Hepatocyte (in vitro differentiated cells): Measurements from ENCODE around the gene SERPINA10. TPM values are rescaled to one million over a fixed set of nuclear protein-coding genes. Genes with fewer than 3 reads are reported as not detected.

Experiments
- DNase-seq: peaks from one replicate; pipeline ENCODE4 v3.0.0-alpha.2; 2016; ENCODE audit warnings: low spot score
- H2AFZ ChIP-seq: fragments of 200-600 bp; sonication (generic); 2 replicates; pipeline ENCODE4 v1.6.0; 2016; ENCODE audit warnings: antibody characterized with exemption, mild to moderate bottlenecking
- H3K27ac ChIP-seq: fragments of 200-600 bp; sonication (generic); 2 replicates; pipeline ENCODE4 v1.5.1; 2016; ENCODE audit warnings: mild to moderate bottlenecking
- H3K27me3 ChIP-seq: fragments of 200-600 bp; sonication (generic); 2 replicates; pipeline ENCODE4 v1.6.1; 2016
- H3K36me3 ChIP-seq: fragments of 200-600 bp; sonication (generic); replicated peaks from 2 replicates; pipeline ENCODE4 v1.5.1; 2016; ENCODE audit warnings: low read depth; ENCODE audit not compliant: insufficient read depth
- H3K4me1 ChIP-seq: fragments of 200-600 bp; sonication (generic); 2 replicates; pipeline ENCODE4 v1.5.1; 2016; ENCODE audit warnings: mild to moderate bottlenecking, moderate library complexity; ENCODE audit not compliant: insufficient read depth
- H3K4me2 ChIP-seq: fragments of 200-600 bp; sonication (generic); 2 replicates; pipeline ENCODE4 v1.6.0; 2016
- H3K4me3 ChIP-seq: fragments of 200-600 bp; sonication (generic); 2 replicates; pipeline ENCODE4 v1.5.1; 2016; ENCODE audit warnings: mild to moderate bottlenecking
- H3K79me2 ChIP-seq: fragments of 200-600 bp; sonication (generic); 2 replicates; pipeline ENCODE4 v1.6.0; 2017; ENCODE audit warnings: mild to moderate bottlenecking
- H3K9me2 ChIP-seq: fragments of 200-600 bp; sonication (generic); replicated peaks from 2 replicates; pipeline ENCODE4 v1.6.0; 2017; ENCODE audit warnings: mild to moderate bottlenecking; ENCODE audit not compliant: insufficient read depth
- H3K9me3 ChIP-seq: fragments of 200-600 bp; sonication (generic); 2 replicates; pipeline ENCODE4 v1.5.1; 2016; ENCODE audit warnings: low read depth, mild to moderate bottlenecking
- H4K20me1 ChIP-seq: fragments of 200-600 bp; sonication (generic); 2 replicates; pipeline ENCODE4 v1.6.0; 2016; ENCODE audit warnings: mild to moderate bottlenecking; ENCODE audit not compliant: insufficient read depth, poor library complexity, severe bottlenecking
- EZH2 ChIP-seq: fragments of 200-600 bp; sonication (generic); IDR thresholded peaks from 2 replicates; pipeline ENCODE4 v1.6.1; 2016; ENCODE audit warnings: antibody characterized with exemption, mild to moderate bottlenecking, borderline replicate concordance
- EZH2phosphoT487 ChIP-seq: fragments of 200-600 bp; sonication (generic); IDR thresholded peaks from one replicate; pipeline ENCODE4 v1.6.1; 2018; ENCODE audit warnings: antibody characterized with exemption, mild to moderate bottlenecking, low read depth, moderate library complexity; ENCODE audit not compliant: unreplicated experiment, severe bottlenecking
- WGBS: methylation state at CpG from one replicate; pipeline ENCODE4 v1.1.6; 2016; ENCODE audit warnings: low lambda C conversion rate; ENCODE audit errors: missing lambda C conversion rate; 5-methylcytosine and 5-hydroxymethylcytosine counted together
- polyA plus RNA-seq: library from polyadenylated mRNA; unstranded; fragments of >200 nt; fragmentation: Nextera tagmentation; extraction: Ambion mirVana; gene quantifications from 2 replicates; pipeline ENCODE4 v1.2.1, GENCODE V29; 2016
- total RNA-seq: library from RNA; depleted of rRNA; stranded (reverse); fragments of >200 nt; gene quantifications from 2 replicates; pipeline ENCODE4 v1.2.3, GENCODE V29; 2014
- TF ChIP-seq, protein P1 (sequence below): fragments of 200-600 bp; sonication (generic); IDR thresholded peaks from 2 replicates; pipeline ENCODE4 v1.5.1; 2016; ENCODE audit warnings: antibody characterized with exemption, mild to moderate bottlenecking; ENCODE audit not compliant: poor library complexity

The SERPINA10 gene
- total and polyA plus RNA-seq, 2 experiments from 2014 or later: 10.5 to 23.0 TPM

DNA sequence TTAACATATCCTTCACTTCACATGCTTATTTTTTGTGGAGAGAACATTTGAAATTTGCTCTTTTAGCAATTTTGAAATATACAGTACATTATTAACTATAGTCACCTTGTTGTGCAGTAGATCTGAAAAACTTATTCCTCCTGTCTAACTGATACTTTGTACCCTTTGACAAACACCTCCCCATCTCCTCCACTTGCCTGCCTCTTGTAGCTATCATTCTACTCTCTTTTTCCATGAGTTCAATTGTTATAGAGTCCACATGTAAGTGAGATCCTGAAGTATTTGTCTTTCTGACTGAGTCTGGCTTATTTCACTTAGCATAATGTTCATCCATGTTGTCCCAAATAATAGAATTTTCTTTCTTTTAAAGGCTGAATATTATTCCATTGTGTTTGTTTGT is 39.5 kb upstream of the SERPINA10 start:
- H3K27me3 ChIP-seq: no peaks in the 10 kb centered on the region
- H2AFZ ChIP-seq: no peak overlapping the region
- TF ChIP-seq, protein P1, sequence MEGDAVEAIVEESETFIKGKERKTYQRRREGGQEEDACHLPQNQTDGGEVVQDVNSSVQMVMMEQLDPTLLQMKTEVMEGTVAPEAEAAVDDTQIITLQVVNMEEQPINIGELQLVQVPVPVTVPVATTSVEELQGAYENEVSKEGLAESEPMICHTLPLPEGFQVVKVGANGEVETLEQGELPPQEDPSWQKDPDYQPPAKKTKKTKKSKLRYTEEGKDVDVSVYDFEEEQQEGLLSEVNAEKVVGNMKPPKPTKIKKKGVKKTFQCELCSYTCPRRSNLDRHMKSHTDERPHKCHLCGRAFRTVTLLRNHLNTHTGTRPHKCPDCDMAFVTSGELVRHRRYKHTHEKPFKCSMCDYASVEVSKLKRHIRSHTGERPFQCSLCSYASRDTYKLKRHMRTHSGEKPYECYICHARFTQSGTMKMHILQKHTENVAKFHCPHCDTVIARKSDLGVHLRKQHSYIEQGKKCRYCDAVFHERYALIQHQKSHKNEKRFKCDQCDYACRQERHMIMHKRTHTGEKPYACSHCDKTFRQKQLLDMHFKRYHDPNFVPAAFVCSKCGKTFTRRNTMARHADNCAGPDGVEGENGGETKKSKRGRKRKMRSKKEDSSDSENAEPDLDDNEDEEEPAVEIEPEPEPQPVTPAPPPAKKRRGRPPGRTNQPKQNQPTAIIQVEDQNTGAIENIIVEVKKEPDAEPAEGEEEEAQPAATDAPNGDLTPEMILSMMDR: no peak
- no peak for TF ChIP-seq EZH2
- no peak for TF ChIP-seq EZH2phosphoT487
- H4K20me1 ChIP-seq: no peaks in the 10 kb centered on the region
- no peak overlapping the region for H3K4me3 ChIP-seq
- H3K4me2 ChIP-seq: no peak overlapping the region
- H3K27ac ChIP-seq: no peak overlapping the region
- no peaks in the 10 kb centered on the region for H3K4me1 ChIP-seq
- H3K36me3 ChIP-seq: no peaks in the 10 kb centered on the region
- no peaks in the 10 kb centered on the region for H3K9me2 ChIP-seq
- H3K79me2 ChIP-seq: no peaks in the 10 kb centered on the region
- H3K9me3 ChIP-seq: no peaks in the 10 kb centered on the region
- no peak for DNase-seq

DNA sequence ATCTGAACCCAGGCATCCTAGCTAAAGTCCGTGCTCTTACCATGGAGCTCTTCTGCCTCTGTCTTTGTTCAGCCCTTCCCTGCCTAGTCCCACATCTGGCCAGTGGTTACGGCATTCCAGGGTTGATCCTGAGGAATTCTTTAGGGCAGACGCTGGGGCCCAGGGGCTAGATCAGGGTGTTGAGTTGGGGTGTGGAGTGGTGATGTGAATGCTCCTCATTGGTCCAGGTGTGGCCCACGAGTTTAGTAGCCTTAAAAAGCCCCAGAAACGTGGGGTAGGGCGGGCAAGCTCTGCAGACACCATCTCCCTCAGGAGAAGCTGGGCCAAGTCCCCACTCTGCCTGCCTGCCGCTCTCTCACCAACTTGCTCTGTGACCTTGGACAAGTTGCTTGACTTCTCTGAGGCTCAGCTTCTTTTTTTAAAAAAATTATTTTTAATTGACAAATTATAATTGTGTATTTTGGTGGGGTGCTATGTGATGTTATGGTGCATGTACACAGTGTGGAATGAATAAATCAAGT is 39.1 kb upstream of the SERPINA10 start:
- WGBS: 72% methylated on average over 7 of the region's 7 CpGs
- Histone ChIP-seq H3K4me1 (no peaks in the 10 kb centered on the region), H3K27ac (no peak overlapping the region), H3K4me2 (no peak overlapping the region), H3K4me3 (no peak overlapping the region), H3K9me3 (no peaks in the 10 kb centered on the region), H3K79me2 (no peaks in the 10 kb centered on the region), H3K9me2 (no peaks in the 10 kb centered on the region), H3K27me3 (no peaks in the 10 kb centered on the region), H2AFZ (no peak overlapping the region), H3K36me3 (no peaks in the 10 kb centered on the region), H4K20me1 (no peaks in the 10 kb centered on the region)
- TF ChIP-seq EZH2phosphoT487 (no peak), EZH2 (no peak)
- TF ChIP-seq, protein P1: no peak
- no peak for DNase-seq

DNA sequence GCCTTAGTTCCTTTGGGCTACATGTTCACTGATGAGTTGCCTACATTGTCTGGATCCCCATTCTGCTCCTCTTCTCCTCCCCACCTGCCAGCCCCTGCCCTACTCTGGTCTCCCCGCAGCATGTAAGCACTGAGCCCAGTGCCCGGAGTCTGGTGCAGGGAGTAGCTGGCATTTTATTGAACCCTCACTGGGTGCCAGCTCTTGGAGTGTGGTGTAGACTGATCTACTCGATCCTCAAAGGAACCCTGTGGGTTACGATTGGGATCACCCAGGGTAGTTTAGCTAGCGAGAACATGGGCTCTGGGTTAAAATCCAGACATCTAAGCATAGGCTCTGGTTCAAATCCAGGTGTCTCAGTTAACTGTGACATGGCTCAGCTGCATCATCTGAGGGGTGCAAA is 38.4 kb upstream of the SERPINA10 start:
- TF ChIP-seq, protein P1: no peak
- TF ChIP-seq EZH2phosphoT487: no peak
- no peak for TF ChIP-seq EZH2
- 93% methylated on average over 5 of the region's 5 CpGs for WGBS
- no peaks in the 10 kb centered on the region for H4K20me1 ChIP-seq
- no peaks in the 10 kb centered on the region for H3K9me2 ChIP-seq
- no peaks in the 10 kb centered on the region for H3K27me3 ChIP-seq
- no peaks in the 10 kb centered on the region for H3K79me2 ChIP-seq
- no peaks in the 10 kb centered on the region for H3K9me3 ChIP-seq
- no peak overlapping the region for H3K4me3 ChIP-seq
- no peak overlapping the region for H2AFZ ChIP-seq
- H3K4me1 ChIP-seq: no peaks in the 10 kb centered on the region
- no peak overlapping the region for H3K4me2 ChIP-seq
- no peak overlapping the region for H3K27ac ChIP-seq
- no peaks in the 10 kb centered on the region for H3K36me3 ChIP-seq
- DNase-seq: no peak

DNA sequence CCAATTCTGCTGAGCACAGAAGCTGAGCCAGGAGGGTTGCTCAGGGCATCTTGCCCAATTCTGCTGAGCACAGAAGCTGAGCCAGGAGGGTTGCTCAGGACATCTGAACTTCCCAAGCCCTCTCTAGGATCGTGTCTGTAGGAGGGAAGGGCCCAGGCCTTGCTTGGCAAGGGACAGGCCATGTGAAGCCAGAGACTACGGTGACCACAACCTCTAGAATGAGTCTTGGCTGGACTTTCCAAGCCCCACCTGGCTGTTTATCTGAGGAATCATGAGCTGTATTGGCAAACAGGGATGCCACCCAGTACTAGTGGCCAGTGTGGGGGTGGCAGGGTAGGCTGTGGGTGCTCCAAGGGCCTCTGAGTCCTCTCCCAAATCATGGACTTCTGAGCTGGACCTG is 37.8 kb upstream of the SERPINA10 start:
- DNase-seq: no peak
- Histone ChIP-seq H3K4me2 (no peak overlapping the region), H3K27ac (no peak overlapping the region), H3K27me3 (no peaks in the 10 kb centered on the region), H3K36me3 (no peaks in the 10 kb centered on the region), H3K4me1 (no peaks in the 10 kb centered on the region), H2AFZ (no peak overlapping the region), H3K4me3 (no peak overlapping the region), H3K79me2 (no peaks in the 10 kb centered on the region), H3K9me2 (no peaks in the 10 kb centered on the region), H4K20me1 (no peaks in the 10 kb centered on the region), H3K9me3 (no peaks in the 10 kb centered on the region)
- 91% methylated on average over 2 of the region's 2 CpGs for WGBS
- TF ChIP-seq EZH2phosphoT487: no peak
- TF ChIP-seq EZH2: no peak
- TF ChIP-seq, protein P1: no peak
